Gastroesophageal sphincter (tissue), 3 donors: Measurements from ENCODE around the gene WDFY3.

Experiments
- CTCF ChIP-seq, 4 experiments: fragments of 200-600 bp in 2 of 4; fragments of 450-650 bp in 2 of 4; sonication (generic) in 1 of 4; IDR thresholded peaks; one replicate each; pipeline ENCODE4 v1.5.1; 2017 to 2019; ENCODE audit warnings: antibody characterized with exemption in 4 of 4, mild to moderate bottlenecking in 2 of 4, moderate library complexity in 2 of 4
- POLR2AphosphoS5 ChIP-seq: sonication (generic); formaldehyde crosslinking; IDR thresholded peaks from one replicate; pipeline ENCODE4 v1.6.1; 2017; ENCODE audit warnings: antibody characterized with exemption

- TF ChIP-seq POLR2AphosphoS5 (no peak), CTCF (IDR thresholded peaks at IDR 0.05) (no peak)
Measured at GRCh38 chr4:84913176-84913575, 53.3 kb downstream of the WDFY3 start.
